K562 (cell line): ENCODE data around the gene PAXIP1.

Source experiments
- BRD4 ChIP-seq: fragments of 200-600 bp; sonication (generic); IDR thresholded peaks from 2 replicates; pipeline ENCODE4 v1.6.1; 2017; ENCODE audit warnings: inconsistent platforms
- CC2D1A ChIP-seq: fragments of 450-650 bp; IDR thresholded peaks from 2 replicates; pipeline ENCODE4 v1.6.1; 2017; ENCODE audit warnings: mild to moderate bottlenecking
- CEBPB ChIP-seq: fragments of 450-650 bp; IDR thresholded peaks from 2 replicates; pipeline ENCODE4 v1.6.1; 2016; ENCODE audit warnings: missing genetic modification characterization, missing compliant biosample characterization
- FOS ChIP-seq: IDR thresholded peaks from 3 replicates; pipeline ENCODE4 v1.6.1; 2011; ENCODE audit not compliant: insufficient read length; ENCODE audit errors: extremely low read depth
- NR2C2 ChIP-seq, 2 experiments: fragments of 200-800 bp in 1 of 2; sonication (Bioruptor generic) in 1 of 2; sonication (generic) in 1 of 2; formaldehyde crosslinking in 1 of 2; IDR thresholded peaks; 2 replicates each; pipeline versions ENCODE4 v1.6.1 to v1.8.0; 2016 to 2022; ENCODE audit warnings: mild to moderate bottlenecking in 1 of 2, missing compliant biosample characterization in 1 of 2, missing genetic modification characterization in 1 of 2, missing genetic modification reagents in 1 of 2
- POLR2AphosphoS5 ChIP-seq: IDR thresholded peaks from 2 replicates; pipeline ENCODE4 v1.6.1; 2011; ENCODE audit warnings: mild to moderate bottlenecking, low read depth, low read length, moderate library complexity; ENCODE audit not compliant: control insufficient read depth, insufficient read depth
- PRMT5 ChIP-seq: sonication (generic); formaldehyde crosslinking; IDR thresholded peaks from 2 replicates; pipeline ENCODE4 v1.5.0; 2020; ENCODE audit warnings: missing genetic modification reagents
- PTTG1 ChIP-seq: fragments of 450-650 bp; IDR thresholded peaks from 2 replicates; pipeline ENCODE4 v1.6.1; 2016; ENCODE audit warnings: low read depth, mild to moderate bottlenecking, missing genetic modification characterization, missing compliant biosample characterization
- SAFB2 ChIP-seq: fragments of 200-400 bp; formaldehyde crosslinking; IDR thresholded peaks from 2 replicates; pipeline ENCODE4 v1.6.1; 2018; ENCODE audit warnings: borderline replicate concordance, low read length, low read depth, moderate library complexity; ENCODE audit not compliant: severe bottlenecking
- YY1 ChIP-seq, 3 experiments: IDR thresholded peaks; 2 replicates each; pipeline ENCODE4 v1.6.1; 2011; ENCODE audit warnings: low read length in 2 of 3, mild to moderate bottlenecking in 2 of 3, moderate library complexity in 2 of 3, borderline replicate concordance in 1 of 3, control low read depth in 1 of 3, low read depth in 1 of 3; ENCODE audit not compliant: insufficient read depth in 3 of 3, insufficient replicate concordance in 2 of 3, control insufficient read depth in 1 of 3, insufficient read length in 1 of 3; ENCODE audit errors: extremely low read depth in 1 of 3
- ZBTB8A ChIP-seq: fragments of 450-650 bp; IDR thresholded peaks from 2 replicates; pipeline ENCODE4 v1.6.1; 2018; ENCODE audit warnings: mild to moderate bottlenecking, moderate library complexity; ENCODE audit not compliant: partially characterized antibody
- ZNF584 ChIP-seq: fragments of 200-800 bp; sonication (Bioruptor generic); IDR thresholded peaks from 2 replicates; pipeline ENCODE4 v1.6.1; 2016; ENCODE audit warnings: low read depth, mild to moderate bottlenecking, missing genetic modification characterization, missing compliant biosample characterization

DNA sequence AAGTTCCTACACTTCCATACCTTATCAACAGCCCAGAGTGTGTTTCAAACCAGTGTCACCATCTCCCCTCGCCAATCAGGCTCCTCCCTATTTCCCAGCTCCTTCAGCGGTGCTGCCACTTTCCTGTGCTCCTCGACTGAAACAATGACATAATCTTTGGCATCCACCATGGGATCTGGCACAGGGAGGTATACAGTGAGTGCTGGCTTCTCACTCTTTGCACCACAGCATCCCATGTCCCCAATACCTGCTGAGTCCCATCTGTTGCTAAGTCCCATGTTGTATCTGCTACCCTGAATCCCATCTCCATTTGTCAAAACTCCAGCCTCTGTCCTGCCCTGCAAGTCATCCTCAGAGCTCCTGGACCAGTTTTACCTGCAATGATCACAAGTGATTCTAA lies 15.4 kb downstream of the PAXIP1 start:
- no peak for TF ChIP-seq CEBPB (tag)
- TF ChIP-seq SAFB2: no peak
- TF ChIP-seq NR2C2 (CRISPR knock-in tag; IDR thresholded peaks at IDR 0.05): no peak
- TF ChIP-seq NR2C2 (tag; IDR thresholded peaks at IDR 0.05): no peak
- no peak for TF ChIP-seq BRD4
- no peak for TF ChIP-seq CC2D1A
- TF ChIP-seq PRMT5 (CRISPR knock-in tag): no peak
- TF ChIP-seq FOS: no peak
- TF ChIP-seq PTTG1 (tag): no peak
- no peak for TF ChIP-seq ZBTB8A
- TF ChIP-seq POLR2AphosphoS5: no peak
- no peak for TF ChIP-seq ZNF584
- TF ChIP-seq YY1 (IDR thresholded peaks at IDR 0.05; ENCODE audit: borderline replicate concordance in 1 of 3, control insufficient read depth in 1 of 3, extremely low read depth in 1 of 3, insufficient read depth in 3 of 3, insufficient read length in 1 of 3, insufficient replicate concordance in 2 of 3, low read depth in 1 of 3, low read length in 2 of 3): no peak
